IMR-90 (cell line): ENCODE measurements around the gene SGCA. TPM values are rescaled to one million over a fixed set of nuclear protein-coding genes. Genes with fewer than 3 reads are reported as not detected.

Experiments used
- CEBPB ChIP-seq: IDR thresholded peaks from 2 replicates; pipeline ENCODE4 v1.6.1; 2012; ENCODE audit warnings: low read depth, low read length, improper control_type of control experiment
- CHD1 ChIP-seq: IDR thresholded peaks from 2 replicates; pipeline ENCODE4 v1.6.1; 2012; ENCODE audit warnings: low read depth, low read length, improper control_type of control experiment
- MAFK ChIP-seq: IDR thresholded peaks from 2 replicates; pipeline ENCODE4 v1.6.1; 2012; ENCODE audit warnings: low read depth, low read length, improper control_type of control experiment
- RFX5 ChIP-seq: IDR thresholded peaks from 2 replicates; pipeline ENCODE4 v1.8.0; 2012; ENCODE audit warnings: low read depth, mild to moderate bottlenecking, low read length, moderate library complexity
- polyA plus RNA-seq, 3 experiments: library from polyadenylated mRNA; depleted of rRNA; stranded (reverse); fragments of >200 nt; gene quantifications; 2 replicates each; pipeline ENCODE4 v1.2.3, GENCODE V29; 2012; ENCODE audit warnings: low replicate concordance in 1 of 3
- total RNA-seq: library from RNA; depleted of rRNA; stranded (reverse); fragments of >200 nt; gene quantifications from 2 replicates; pipeline ENCODE4 v1.2.3, GENCODE V29; 2012

SGCA gene
- total and polyA plus RNA-seq, 2 of the 4 experiments (the other 2 are of a cell fraction), result 0.19 TPM; not detected in 1

DNA sequence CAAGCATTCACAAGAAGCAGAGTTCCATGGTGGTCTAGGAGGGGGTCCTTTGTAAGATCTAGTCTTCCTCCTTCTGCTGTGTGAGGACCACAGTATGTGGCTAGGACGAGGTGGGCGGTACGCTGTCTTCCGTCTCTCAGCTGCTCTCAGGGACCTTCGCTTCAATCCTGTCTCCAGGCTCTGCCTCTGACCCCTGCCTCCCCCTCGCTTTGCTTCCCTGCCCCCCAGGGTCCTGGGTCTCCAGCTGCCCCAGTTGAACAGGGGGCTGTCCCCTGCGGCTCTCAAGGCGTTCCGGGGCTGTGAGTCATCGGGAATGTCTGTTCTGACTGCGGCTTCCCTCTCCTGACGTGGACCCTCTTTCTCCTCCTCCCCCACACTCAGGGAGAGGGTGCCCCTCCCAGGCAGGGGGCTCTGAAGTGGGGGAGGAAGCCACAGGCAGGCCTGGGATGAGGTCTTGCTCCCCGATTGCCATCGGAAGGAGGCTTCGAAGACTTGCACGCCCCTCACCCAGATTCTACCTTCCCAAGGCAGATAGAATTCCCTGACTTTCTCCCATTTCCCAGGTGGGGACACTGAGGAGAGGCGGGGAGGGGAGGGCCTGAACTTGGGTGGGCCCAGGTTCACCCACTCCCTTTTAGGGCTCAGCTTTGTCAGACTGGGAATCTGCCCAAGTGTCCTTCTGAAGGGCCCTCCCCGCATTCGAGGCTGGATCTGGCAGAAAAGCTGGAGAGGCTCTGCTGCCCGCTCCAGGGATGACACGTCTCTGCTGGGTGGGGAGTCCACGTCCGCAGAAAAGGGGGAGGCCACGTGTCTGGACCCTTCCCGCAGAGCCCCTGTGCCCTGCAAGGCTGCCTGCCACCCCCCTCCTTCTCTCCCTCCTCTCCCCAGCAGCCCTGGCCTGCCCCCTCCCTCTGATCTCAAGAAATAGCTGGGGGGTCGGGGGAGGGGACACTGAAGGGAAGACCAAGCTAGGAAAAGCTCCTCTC lies 44.7 kb downstream of the SGCA start (continued):
- TF ChIP-seq CEBPB (no peak), RFX5 (no peak), MAFK (no peak), CHD1 (peak; percentile 87; the same call in 1 of the 2 replicates)
